ENCODE data around the gene NEO1. TPM values are rescaled to one million over a fixed set of nuclear protein-coding genes. Genes with fewer than 3 reads are reported as not detected.

NEO1 gene
- polyA plus RNA-seq, 1 donor from 2014 or later: 57.0 TPM

- no peak overlapping the region for H3K4me3 ChIP-seq (ENCODE audit: low read length)
- H3K9ac ChIP-seq (ENCODE audit: low read length): no peak overlapping the region
- H2AFZ ChIP-seq (ENCODE audit: low read depth, low read length): no peak overlapping the region
- no peaks in the 10 kb centered on the region for H3K9me2 ChIP-seq (ENCODE audit: insufficient read depth, low read length)
- H3K36me3 ChIP-seq (ENCODE audit: insufficient read depth, low read length): peaks cover 1% of the 10 kb centered on the region
- no peaks in the 10 kb centered on the region for H3K79me2 ChIP-seq (replicated peaks; ENCODE audit: insufficient read depth, low read length)
- no peaks in the 10 kb centered on the region for H3F3A ChIP-seq (ENCODE audit: insufficient read depth, low read length, poor library complexity, severe bottlenecking)
- H3K9me3 ChIP-seq (ENCODE audit: low read length): no peaks in the 10 kb centered on the region
- no peaks in the 10 kb centered on the region for H3K27me3 ChIP-seq (ENCODE audit: insufficient read depth, low read depth, low read length)
- H3K4me2 ChIP-seq (ENCODE audit: low read length): no peak overlapping the region
- no peaks in the 10 kb centered on the region for H4K20me1 ChIP-seq (ENCODE audit: insufficient read depth)
- no peak overlapping the region for H3K27ac ChIP-seq (ENCODE audit: low read length)
- no peak for TF ChIP-seq EZH2 (IDR thresholded peaks at IDR 0.05; ENCODE audit: borderline replicate concordance, insufficient read depth, low read length, poor library complexity, severe bottlenecking)
- TF ChIP-seq RAD21 (conservative IDR thresholded peaks at IDR 0.05): no peak
- TF ChIP-seq EP300 (conservative IDR thresholded peaks at IDR 0.05; ENCODE audit: poor library complexity, severe bottlenecking): no peak
Observed at GRCh38 chr15:73139041-73139743, 86.9 kb downstream of the NEO1 start.

- no peak overlapping the region for H3K27ac ChIP-seq (ENCODE audit: low read length)
- H3K9me2 ChIP-seq (ENCODE audit: insufficient read depth, low read length): no peaks in the 10 kb centered on the region
- no peak overlapping the region for H2AFZ ChIP-seq (ENCODE audit: low read depth, low read length)
- TF ChIP-seq RAD21 (conservative IDR thresholded peaks at IDR 0.05) (no peak), EP300 (conservative IDR thresholded peaks at IDR 0.05; ENCODE audit: poor library complexity, severe bottlenecking) (no peak), MXI1 (conservative IDR thresholded peaks at IDR 0.05; ENCODE audit: poor library complexity, severe bottlenecking) (no peak), EZH2 (IDR thresholded peaks at IDR 0.05; ENCODE audit: borderline replicate concordance, insufficient read depth, low read length, poor library complexity, severe bottlenecking) (no peak), CTCF (IDR thresholded peaks at IDR 0.05; ENCODE audit: poor library complexity, severe bottlenecking) (no peak), TAF1 (IDR thresholded peaks at IDR 0.05; ENCODE audit: low read depth) (no peak), SMC3 (conservative IDR thresholded peaks at IDR 0.05; ENCODE audit: poor library complexity) (no peak)
- TF ChIP-seq, protein P1, sequence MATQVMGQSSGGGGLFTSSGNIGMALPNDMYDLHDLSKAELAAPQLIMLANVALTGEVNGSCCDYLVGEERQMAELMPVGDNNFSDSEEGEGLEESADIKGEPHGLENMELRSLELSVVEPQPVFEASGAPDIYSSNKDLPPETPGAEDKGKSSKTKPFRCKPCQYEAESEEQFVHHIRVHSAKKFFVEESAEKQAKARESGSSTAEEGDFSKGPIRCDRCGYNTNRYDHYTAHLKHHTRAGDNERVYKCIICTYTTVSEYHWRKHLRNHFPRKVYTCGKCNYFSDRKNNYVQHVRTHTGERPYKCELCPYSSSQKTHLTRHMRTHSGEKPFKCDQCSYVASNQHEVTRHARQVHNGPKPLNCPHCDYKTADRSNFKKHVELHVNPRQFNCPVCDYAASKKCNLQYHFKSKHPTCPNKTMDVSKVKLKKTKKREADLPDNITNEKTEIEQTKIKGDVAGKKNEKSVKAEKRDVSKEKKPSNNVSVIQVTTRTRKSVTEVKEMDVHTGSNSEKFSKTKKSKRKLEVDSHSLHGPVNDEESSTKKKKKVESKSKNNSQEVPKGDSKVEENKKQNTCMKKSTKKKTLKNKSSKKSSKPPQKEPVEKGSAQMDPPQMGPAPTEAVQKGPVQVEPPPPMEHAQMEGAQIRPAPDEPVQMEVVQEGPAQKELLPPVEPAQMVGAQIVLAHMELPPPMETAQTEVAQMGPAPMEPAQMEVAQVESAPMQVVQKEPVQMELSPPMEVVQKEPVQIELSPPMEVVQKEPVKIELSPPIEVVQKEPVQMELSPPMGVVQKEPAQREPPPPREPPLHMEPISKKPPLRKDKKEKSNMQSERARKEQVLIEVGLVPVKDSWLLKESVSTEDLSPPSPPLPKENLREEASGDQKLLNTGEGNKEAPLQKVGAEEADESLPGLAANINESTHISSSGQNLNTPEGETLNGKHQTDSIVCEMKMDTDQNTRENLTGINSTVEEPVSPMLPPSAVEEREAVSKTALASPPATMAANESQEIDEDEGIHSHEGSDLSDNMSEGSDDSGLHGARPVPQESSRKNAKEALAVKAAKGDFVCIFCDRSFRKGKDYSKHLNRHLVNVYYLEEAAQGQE (IDR thresholded peaks at IDR 0.05; ENCODE audit: borderline replicate concordance): no peak
- no peak overlapping the region for H3K9ac ChIP-seq (ENCODE audit: low read length)
- H3K4me2 ChIP-seq (ENCODE audit: low read length): no peak overlapping the region
- H3K4me3 ChIP-seq (ENCODE audit: low read length): no peak overlapping the region
- no peaks in the 10 kb centered on the region for H3K79me2 ChIP-seq (replicated peaks; ENCODE audit: insufficient read depth, low read length)
- no peaks in the 10 kb centered on the region for H4K20me1 ChIP-seq (ENCODE audit: insufficient read depth)
- H3K27me3 ChIP-seq (ENCODE audit: insufficient read depth, low read depth, low read length): no peaks in the 10 kb centered on the region
- H3K36me3 ChIP-seq (ENCODE audit: insufficient read depth, low read length): peaks cover 4% of the 10 kb centered on the region
- no peaks in the 10 kb centered on the region for H3F3A ChIP-seq (ENCODE audit: insufficient read depth, low read length, poor library complexity, severe bottlenecking)
- H3K9me3 ChIP-seq (ENCODE audit: low read length): no peaks in the 10 kb centered on the region
Observed at GRCh38 chr15:73139744-73140553, 87.7 kb downstream of the NEO1 start.

All from neural cell (in vitro differentiated cells).